Activated CD8-positive, alpha-beta T cell treated with anti-CD3 and anti-CD28 coated beads, Interleukin-2, amount 10 ng/mL, durations not matched to agents 7 days and 5 days (primary cell): ENCODE data around the gene GPSM3. TPM values are rescaled to one million over a fixed set of nuclear protein-coding genes. Genes with fewer than 3 reads are reported as not detected.

ENCODE experiments used
- ATAC-seq: fragments of 150-1000 bp; cut with Tn5 transposase; one replicate; pipeline ENCODE4 v1.10.0; 2021; ENCODE audit warnings: moderate library complexity
- CTCF ChIA-PET: fragments of 350-600 bp; sonication (Branson Sonifier 250); formaldehyde crosslinking; loops from one replicate; lab custom pipeline; 2021; ENCODE audit warnings: antibody characterized with exemption; lab: Charles Lee
- POLR2A ChIA-PET: fragments of 350-600 bp; sonication (Branson Sonifier 250); formaldehyde crosslinking; loops from one replicate; lab custom pipeline; 2021; ENCODE audit warnings: antibody characterized with exemption; lab: Charles Lee
- DNase-seq: peaks from one replicate; pipeline ENCODE4 v3.0.0-alpha.2; 2020
- H3K27ac Mint-ChIP-seq: one replicate; pipeline ENCODE4 v1.8.0; 2021; ENCODE audit warnings: mild to moderate bottlenecking, mixed read lengths
- H3K27me3 Mint-ChIP-seq: one replicate; pipeline ENCODE4 v1.8.0; 2021; ENCODE audit warnings: low read depth, mixed read lengths
- H3K36me3 Mint-ChIP-seq: one replicate; pipeline ENCODE4 v1.8.0; 2021; ENCODE audit warnings: low read depth, mixed read lengths
- H3K4me1 Mint-ChIP-seq: one replicate; pipeline ENCODE4 v1.8.0; 2021; ENCODE audit warnings: low read depth, mixed read lengths
- H3K4me3 Mint-ChIP-seq: one replicate; pipeline ENCODE4 v1.8.0; 2021; ENCODE audit warnings: mild to moderate bottlenecking, mixed read lengths
- H3K9me3 Mint-ChIP-seq: one replicate; pipeline ENCODE4 v1.8.0; 2022; ENCODE audit warnings: mixed read lengths; ENCODE audit not compliant: insufficient read depth
- total RNA-seq, 2 experiments: library from RNA; stranded (reverse); gene quantifications; one replicate each; pipeline ENCODE4 v1.2.3, GENCODE V29; 2021

GPSM3 gene, protein sequence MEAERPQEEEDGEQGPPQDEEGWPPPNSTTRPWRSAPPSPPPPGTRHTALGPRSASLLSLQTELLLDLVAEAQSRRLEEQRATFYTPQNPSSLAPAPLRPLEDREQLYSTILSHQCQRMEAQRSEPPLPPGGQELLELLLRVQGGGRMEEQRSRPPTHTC
- 100 to 1,000 TPM; 216 to 223 TPM for total RNA-seq

DNA sequence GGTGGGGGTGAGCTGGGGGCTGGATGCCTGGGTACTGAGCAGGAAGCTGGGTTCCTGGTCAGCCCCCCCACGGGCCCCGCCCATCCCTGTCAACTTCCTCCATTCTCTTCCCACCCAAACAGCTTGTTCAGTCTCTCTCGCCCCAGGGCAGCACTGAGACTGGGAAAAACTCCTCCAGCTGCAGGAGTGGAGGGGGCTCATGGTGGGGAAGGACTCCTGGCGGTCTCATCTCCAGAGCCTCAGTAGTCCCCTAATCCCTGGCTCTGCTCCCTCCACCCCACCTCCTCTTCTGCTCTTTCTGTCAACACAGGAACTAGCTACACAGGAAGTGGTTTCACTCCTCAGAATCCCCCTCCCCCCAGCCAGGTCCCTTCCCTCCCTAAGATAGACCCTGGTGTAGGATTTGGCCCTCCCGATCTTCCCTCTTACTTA is at the start of gene GPSM3:
TSS of gene GPSM3 (minus strand) at position 36 of the 432 bp plus-strand sequence. CDS start 130 bp downstream, outside the sequence.
- peak within 1 kb of the TSS; percentile 97 for H3K27ac Mint-ChIP-seq
- no peaks in the 10 kb centered on the region for H3K9me3 Mint-ChIP-seq
- ATAC-seq, result no peak
- H3K27me3 Mint-ChIP-seq, result no peaks in the 10 kb centered on the region
- ChIA-PET POLR2A (interaction anchor here (0.6 to 6.5 kb wide), 10 partner anchors 10 to 71 kb away, joined by 3 to 45 read pairs (median 4); partner anchors contain the start of genes AGPAT1, ATF6B, FKBPL and RNF5), CTCF (interaction anchor here (0.6 to 1.9 kb wide), 8 partner anchors 10 to 646 kb away, joined by 3 to 7 read pairs (median 3); partner anchors contain the start of genes AGPAT1, FKBPL and TAP2)
- DNase-seq, result peak; percentile 66
- H3K36me3 Mint-ChIP-seq, result peaks cover 42% of the 10 kb centered on the region
- H3K4me1 Mint-ChIP-seq, result peaks cover 50% of the 10 kb centered on the region
- peak within 1 kb of the TSS; percentile 99 for H3K4me3 Mint-ChIP-seq

DNA sequence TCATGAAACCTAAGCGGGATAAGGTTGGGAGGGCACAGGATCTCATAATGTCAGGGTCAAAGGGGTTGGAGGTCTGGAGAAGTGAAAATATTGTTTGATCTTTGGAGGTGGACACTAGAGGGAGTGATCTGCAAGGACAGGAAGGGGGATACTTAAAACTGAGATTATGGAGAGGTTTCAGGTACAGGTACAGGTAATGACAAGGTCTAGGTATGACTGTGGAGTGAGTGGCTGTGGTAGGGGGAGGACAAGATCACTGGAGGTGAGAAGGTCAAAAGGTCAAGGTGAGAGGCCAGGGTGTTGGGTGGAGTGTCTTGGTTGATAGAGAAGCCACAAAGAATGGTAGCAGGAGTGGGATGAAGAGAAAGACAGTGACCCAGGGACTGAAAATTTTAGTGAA is 48.2 kb upstream of the GPSM3 start:
- no peak for ATAC-seq
- H3K9me3 Mint-ChIP-seq, result no peaks in the 10 kb centered on the region
- H3K27ac Mint-ChIP-seq, result peak overlapping the region; percentile 16

GRCh38 chr6:32239462-32239861 is 47.0 kb upstream of the GPSM3 start:
- H3K4me3 Mint-ChIP-seq, result no peak overlapping the region
- ChIA-PET POLR2A (no interaction called here), CTCF (no interaction called here)
- peaks cover 20% of the 10 kb centered on the region for H3K4me1 Mint-ChIP-seq
- DNase-seq, result no peak
- no peaks in the 10 kb centered on the region for H3K27me3 Mint-ChIP-seq
- ATAC-seq, result no peak
- no peaks in the 10 kb centered on the region for H3K9me3 Mint-ChIP-seq
- H3K36me3 Mint-ChIP-seq, result no peaks in the 10 kb centered on the region
- H3K27ac Mint-ChIP-seq, result no peak overlapping the region

More for the DNA sequence above, 48.2 kb upstream of the GPSM3 start:
- POLR2A ChIA-PET, result no interaction called here
- H3K27me3 Mint-ChIP-seq, result no peaks in the 10 kb centered on the region
- DNase-seq, result no peak
- no peaks in the 10 kb centered on the region for H3K36me3 Mint-ChIP-seq
- H3K4me1 Mint-ChIP-seq, result peaks cover 25% of the 10 kb centered on the region
- no peak overlapping the region for H3K4me3 Mint-ChIP-seq
- CTCF ChIA-PET, result no interaction called here

GRCh38 chr6:32234934-32235333 is 42.5 kb upstream of the GPSM3 start:
- ChIA-PET POLR2A (no interaction called here), CTCF (interaction anchor here (1.5 kb wide), 1 partner anchor 10 kb away, joined by 4 read pairs; no protein-coding TSS in a partner anchor)
- DNase-seq, result no peak
- Mint-ChIP-seq H3K9me3 (no peaks in the 10 kb centered on the region), H3K4me1 (no peaks in the 10 kb centered on the region), H3K4me3 (no peak overlapping the region), H3K36me3 (no peaks in the 10 kb centered on the region), H3K27ac (no peak overlapping the region), H3K27me3 (peaks cover 2% of the 10 kb centered on the region)
- no peak for ATAC-seq

GRCh38 chr6:32226434-32226833 is 34.0 kb upstream of the GPSM3 start:
- no peak overlapping the region for H3K4me3 Mint-ChIP-seq
- no peaks in the 10 kb centered on the region for H3K27me3 Mint-ChIP-seq
- DNase-seq (no peak), ATAC-seq (no peak)
- ChIA-PET CTCF (no interaction called here), POLR2A (interaction anchor here (0.6 kb wide), 1 partner anchor 195 kb away, joined by 3 read pairs; no protein-coding TSS in a partner anchor)
- no peaks in the 10 kb centered on the region for H3K9me3 Mint-ChIP-seq
- peaks cover 6% of the 10 kb centered on the region for H3K4me1 Mint-ChIP-seq
- H3K36me3 Mint-ChIP-seq, result no peaks in the 10 kb centered on the region
- no peak overlapping the region for H3K27ac Mint-ChIP-seq

- H3K27me3 Mint-ChIP-seq, result no peaks in the 10 kb centered on the region
- no peak for DNase-seq
- H3K27ac Mint-ChIP-seq, result no peak overlapping the region
- ATAC-seq, result no peak
- H3K9me3 Mint-ChIP-seq, result no peaks in the 10 kb centered on the region
- no peaks in the 10 kb centered on the region for H3K36me3 Mint-ChIP-seq
- H3K4me3 Mint-ChIP-seq, result no peak overlapping the region
- POLR2A ChIA-PET, result no interaction called here
- CTCF ChIA-PET, result no interaction called here
- peaks cover 6% of the 10 kb centered on the region for H3K4me1 Mint-ChIP-seq
These were observed 32.3 kb upstream of the GPSM3 start for GRCh38 chr6:32224696-32225095.

- ATAC-seq, result no peak
- H3K27me3 Mint-ChIP-seq, result no peaks in the 10 kb centered on the region
- no peaks in the 10 kb centered on the region for H3K36me3 Mint-ChIP-seq
- ChIA-PET CTCF (no interaction called here), POLR2A (no interaction called here)
- no peak for DNase-seq
- H3K4me3 Mint-ChIP-seq, result no peak within 1 kb of the TSS
- H3K27ac Mint-ChIP-seq, result peak within 1 kb of the TSS; percentile 30
- no peaks in the 10 kb centered on the region for H3K9me3 Mint-ChIP-seq
- peaks cover 6% of the 10 kb centered on the region for H3K4me1 Mint-ChIP-seq
These were observed 31.1 kb upstream of the GPSM3 start, which contains the start of gene NOTCH4 for GRCh38 chr6:32223258-32224235. Gene NOTCH4 (minus strand): TSS chr6:32224067. CDS start chr6:32223928, 139 bp downstream.

DNA sequence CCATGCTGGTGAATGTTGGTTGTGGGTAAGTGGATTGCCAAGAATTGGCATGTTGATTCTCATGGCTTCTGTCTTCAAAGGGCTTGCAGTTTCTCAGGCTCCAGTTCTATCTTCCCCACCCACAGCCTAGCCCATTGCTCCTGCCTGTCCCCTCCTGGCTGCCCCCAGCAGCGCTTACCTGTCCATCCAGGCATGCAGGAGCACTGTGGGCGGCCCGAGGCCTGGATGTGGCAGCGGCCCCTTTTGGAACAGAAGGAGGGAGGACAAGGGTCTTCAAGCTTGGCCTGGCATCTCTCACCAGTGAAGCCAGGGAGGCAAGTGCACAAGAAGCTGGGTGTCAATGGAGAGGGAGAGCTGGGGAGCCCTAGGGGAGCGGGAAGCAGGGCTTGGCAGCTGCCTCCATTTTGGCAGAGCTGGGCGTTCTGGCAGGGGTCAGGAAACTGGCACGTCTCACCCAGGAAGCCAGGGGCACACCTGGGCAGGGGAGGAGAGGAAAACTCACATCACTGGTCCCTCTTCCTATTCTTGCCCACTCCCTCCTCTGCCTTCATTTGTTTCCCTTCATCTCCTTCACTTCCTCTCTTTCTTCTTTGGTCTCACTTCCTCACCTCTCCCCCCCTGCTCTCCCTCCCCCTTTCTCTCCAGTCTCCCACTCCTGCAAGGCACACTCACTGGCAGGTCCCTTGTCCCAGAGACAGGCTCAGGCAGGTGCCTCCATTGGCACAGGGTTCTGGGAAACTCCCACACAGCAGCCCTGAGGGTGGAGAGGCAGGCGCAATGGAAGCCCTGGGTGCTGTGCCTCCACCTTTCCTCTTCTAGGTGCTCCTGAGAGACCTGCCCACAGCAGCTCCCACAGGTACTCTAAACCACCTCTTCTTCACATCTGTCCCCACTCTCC is 30.1 kb upstream of the GPSM3 start:
- H3K4me3 Mint-ChIP-seq, result no peak overlapping the region
- H3K27ac Mint-ChIP-seq, result peak overlapping the region; percentile 30
- ATAC-seq (no peak), DNase-seq (no peak)
- ChIA-PET POLR2A (no interaction called here), CTCF (no interaction called here)
- H3K27me3 Mint-ChIP-seq, result no peaks in the 10 kb centered on the region
- peaks cover 6% of the 10 kb centered on the region for H3K4me1 Mint-ChIP-seq
- H3K9me3 Mint-ChIP-seq, result no peaks in the 10 kb centered on the region
- no peaks in the 10 kb centered on the region for H3K36me3 Mint-ChIP-seq

- Mint-ChIP-seq H3K27me3 (no peaks in the 10 kb centered on the region), H3K4me3 (no peak overlapping the region), H3K9me3 (no peaks in the 10 kb centered on the region), H3K36me3 (no peaks in the 10 kb centered on the region), H3K27ac (no peak overlapping the region), H3K4me1 (peaks cover 13% of the 10 kb centered on the region)
- ChIA-PET POLR2A (no interaction called here), CTCF (no interaction called here)
- ATAC-seq (no peak), DNase-seq (no peak)
These were observed 27.6 kb upstream of the GPSM3 start for GRCh38 chr6:32220021-32220420.

- no peaks in the 10 kb centered on the region for H3K9me3 Mint-ChIP-seq
- POLR2A ChIA-PET, result no interaction called here
- H3K27me3 Mint-ChIP-seq, result no peaks in the 10 kb centered on the region
- H3K36me3 Mint-ChIP-seq, result no peaks in the 10 kb centered on the region
- CTCF ChIA-PET, result interaction anchor here (1.5 kb wide), 1 partner anchor 23 kb away, joined by 3 read pairs; no protein-coding TSS in a partner anchor
- DNase-seq (no peak), ATAC-seq (no peak)
- no peak overlapping the region for H3K4me3 Mint-ChIP-seq
- peaks cover 14% of the 10 kb centered on the region for H3K4me1 Mint-ChIP-seq
- H3K27ac Mint-ChIP-seq, result no peak overlapping the region
These were observed 25.7 kb upstream of the GPSM3 start for GRCh38 chr6:32218167-32218566.

DNA sequence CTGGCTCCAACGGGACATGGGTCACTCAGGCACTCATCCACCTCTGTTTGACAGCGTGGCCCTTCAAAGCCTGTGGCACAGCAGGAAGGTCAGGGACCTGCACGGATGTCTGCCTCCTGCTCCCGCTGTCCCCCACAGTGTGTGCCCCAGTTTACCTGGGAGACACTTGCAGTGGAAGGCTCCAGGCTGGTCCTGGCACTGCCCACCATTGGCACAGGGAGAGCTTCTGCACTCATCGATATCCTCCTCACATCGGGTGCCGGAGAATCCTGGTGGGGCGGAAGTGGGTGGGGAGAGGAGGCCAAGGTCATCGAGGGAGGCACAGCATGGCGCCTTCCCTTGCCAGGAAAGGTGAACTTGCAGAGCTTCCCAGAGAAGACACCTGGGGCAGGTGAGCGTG is 24.6 kb upstream of the GPSM3 start:
- no peak for DNase-seq
- CTCF ChIA-PET, result no interaction called here

More for the DNA sequence above, 24.6 kb upstream of the GPSM3 start:
- Mint-ChIP-seq H3K9me3 (no peaks in the 10 kb centered on the region), H3K4me1 (peaks cover 8% of the 10 kb centered on the region), H3K27ac (no peak overlapping the region), H3K27me3 (no peaks in the 10 kb centered on the region), H3K36me3 (no peaks in the 10 kb centered on the region), H3K4me3 (no peak overlapping the region)
- no peak for ATAC-seq
- POLR2A ChIA-PET, result no interaction called here
